NB4 (cell line): Measurements from ENCODE around the gene FEM1C.

Source experiments
- CTCF ChIP-seq: IDR thresholded peaks from one replicate; pipeline ENCODE4 v1.5.1; 2012; ENCODE audit warnings: low read depth, low read length
- MAX ChIP-seq: IDR thresholded peaks from 2 replicates; pipeline ENCODE4 v1.6.1; 2011; ENCODE audit warnings: low read depth, low read length
- MYC ChIP-seq: IDR thresholded peaks from 2 replicates; pipeline ENCODE4 v1.6.1; 2011; ENCODE audit warnings: low read depth, low read length
- POLR2A ChIP-seq: IDR thresholded peaks from 2 replicates; pipeline ENCODE4 v1.6.1; 2011; ENCODE audit warnings: mild to moderate bottlenecking; ENCODE audit not compliant: insufficient read length; ENCODE audit errors: extremely low read depth

GRCh38 chr5:115544043-115544435 lies 536 bp downstream of the FEM1C start:
- TF ChIP-seq CTCF (no peak), POLR2A (no peak), MYC (no peak), MAX (no peak)
